GM12875 (cell line): Measurements from ENCODE around the gene EPB41.

Source experiments
- H3K4me3 ChIP-seq: one replicate; pipeline ENCODE4 v1.5.1; 2011; ENCODE audit warnings: low read depth, low read length, control low read depth
- CTCF ChIP-seq: IDR thresholded peaks from 2 replicates; pipeline ENCODE4 v1.5.1; 2011; ENCODE audit warnings: low read depth, mild to moderate bottlenecking, control low read depth, inconsistent platforms, low read length, moderate library complexity, borderline replicate concordance; ENCODE audit not compliant: insufficient read depth

Gene EPB41

GRCh38 chr1:28981210-28981609 is 66.8 kb downstream of the EPB41 start:
- no peak for TF ChIP-seq CTCF
- H3K4me3 ChIP-seq, result no peak overlapping the region

GRCh38 chr1:28982198-28982597 is 67.8 kb downstream of the EPB41 start:
- TF ChIP-seq CTCF, result no peak
- no peak overlapping the region for H3K4me3 ChIP-seq

- no peak for TF ChIP-seq CTCF
Observed at GRCh38 chr1:28983091-28983490, 68.7 kb downstream of the EPB41 start.

GRCh38 chr1:28983509-28984310 is 69.3 kb downstream of the EPB41 start:
- H3K4me3 ChIP-seq, result no peak overlapping the region
- TF ChIP-seq CTCF, result no peak

More at GRCh38 chr1:28983091-28983490, 68.7 kb downstream of the EPB41 start:
- no peak overlapping the region for H3K4me3 ChIP-seq

- no peak for TF ChIP-seq CTCF
Observed at GRCh38 chr1:28984311-28984684, 69.9 kb downstream of the EPB41 start.

GRCh38 chr1:28985427-28985826 is 71.1 kb downstream of the EPB41 start:
- no peak overlapping the region for H3K4me3 ChIP-seq
- no peak for TF ChIP-seq CTCF

More at GRCh38 chr1:28984311-28984684, 69.9 kb downstream of the EPB41 start:
- no peak overlapping the region for H3K4me3 ChIP-seq

GRCh38 chr1:28986306-28986910 is 72.0 kb downstream of the EPB41 start:
- no peak for TF ChIP-seq CTCF
- H3K4me3 ChIP-seq, result no peak overlapping the region
